ENCODE data around the gene MYMK.

The MYMK gene

DNA sequence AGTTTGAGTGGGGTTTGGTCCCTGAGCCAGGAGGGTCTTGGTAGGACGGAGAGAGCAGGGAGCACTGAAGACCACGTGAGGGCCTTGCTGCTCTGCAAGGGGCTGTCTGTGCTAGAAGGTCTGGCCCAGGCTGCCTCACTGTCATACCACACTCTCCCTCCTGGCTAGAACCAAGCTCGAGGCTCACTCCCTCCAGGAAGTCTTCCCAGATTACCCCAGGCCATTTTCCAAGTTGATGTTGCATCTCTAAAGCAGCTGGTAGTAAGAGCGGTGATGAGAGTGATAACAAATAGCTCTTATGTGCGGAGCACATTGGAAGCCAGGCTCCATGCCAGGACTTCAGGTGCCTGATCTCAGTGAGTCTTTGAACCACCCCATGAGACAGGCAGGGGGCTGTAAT lies 6.6 kb downstream of the MYMK start:
- no peak for DNase-seq

- no peak for DNase-seq
Measured at GRCh38 chr9:133517711-133518110, 7.0 kb downstream of the MYMK start.

GRCh38 chr9:133516961-133517350 lies 7.8 kb downstream of the MYMK start:
- no peak for DNase-seq

GRCh38 chr9:133516256-133516960 lies 8.4 kb downstream of the MYMK start:
- DNase-seq = no peak

DNA sequence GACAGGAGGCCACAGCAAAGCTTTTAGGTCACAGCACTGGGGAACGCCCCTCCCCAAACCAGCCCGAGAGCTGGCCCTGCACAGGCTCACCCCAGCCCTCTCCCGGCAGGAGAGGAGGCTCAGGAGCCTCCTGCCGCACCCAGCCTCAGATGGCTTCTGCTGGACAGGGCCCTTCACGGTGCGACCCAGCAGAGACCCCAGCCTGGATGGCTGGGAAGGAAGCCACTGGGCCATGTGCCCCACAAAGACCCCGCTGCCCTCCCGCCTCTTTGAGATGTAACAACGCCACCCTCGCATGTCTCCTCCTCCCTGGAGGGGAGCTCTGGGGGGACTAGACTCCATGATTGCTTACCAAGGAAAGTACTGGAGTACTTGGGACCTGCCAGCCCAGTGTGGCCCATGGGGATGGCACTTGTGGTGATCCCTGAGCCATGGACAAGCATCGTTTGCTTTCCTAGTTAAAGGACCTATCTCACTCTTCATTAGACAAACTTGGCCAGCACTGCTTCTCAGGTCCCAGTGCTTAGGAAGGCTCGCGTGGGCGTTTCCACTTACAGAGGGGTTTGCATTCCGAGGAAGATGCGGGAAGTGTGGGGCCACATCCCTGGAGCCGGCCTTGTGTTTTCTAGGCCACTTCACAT lies 9.0 kb downstream of the MYMK start:
- no peak for DNase-seq

- DNase-seq = no peak
Measured at GRCh38 chr9:133515240-133515610, 9.5 kb downstream of the MYMK start.

GRCh38 chr9:133514460-133515239 lies 10.1 kb downstream of the MYMK start:
- no peak for DNase-seq

- DNase-seq = no peak
Measured at GRCh38 chr9:133513214-133514100, 11.3 kb downstream of the MYMK start.

- no peak for DNase-seq
Measured at GRCh38 chr9:133512253-133513213, 12.2 kb downstream of the MYMK start.

GRCh38 chr9:133511607-133512006 lies 13.2 kb downstream of the MYMK start:
- no peak for DNase-seq

- DNase-seq = no peak
Measured at GRCh38 chr9:133510926-133511505, 13.7 kb downstream of the MYMK start.

DNA sequence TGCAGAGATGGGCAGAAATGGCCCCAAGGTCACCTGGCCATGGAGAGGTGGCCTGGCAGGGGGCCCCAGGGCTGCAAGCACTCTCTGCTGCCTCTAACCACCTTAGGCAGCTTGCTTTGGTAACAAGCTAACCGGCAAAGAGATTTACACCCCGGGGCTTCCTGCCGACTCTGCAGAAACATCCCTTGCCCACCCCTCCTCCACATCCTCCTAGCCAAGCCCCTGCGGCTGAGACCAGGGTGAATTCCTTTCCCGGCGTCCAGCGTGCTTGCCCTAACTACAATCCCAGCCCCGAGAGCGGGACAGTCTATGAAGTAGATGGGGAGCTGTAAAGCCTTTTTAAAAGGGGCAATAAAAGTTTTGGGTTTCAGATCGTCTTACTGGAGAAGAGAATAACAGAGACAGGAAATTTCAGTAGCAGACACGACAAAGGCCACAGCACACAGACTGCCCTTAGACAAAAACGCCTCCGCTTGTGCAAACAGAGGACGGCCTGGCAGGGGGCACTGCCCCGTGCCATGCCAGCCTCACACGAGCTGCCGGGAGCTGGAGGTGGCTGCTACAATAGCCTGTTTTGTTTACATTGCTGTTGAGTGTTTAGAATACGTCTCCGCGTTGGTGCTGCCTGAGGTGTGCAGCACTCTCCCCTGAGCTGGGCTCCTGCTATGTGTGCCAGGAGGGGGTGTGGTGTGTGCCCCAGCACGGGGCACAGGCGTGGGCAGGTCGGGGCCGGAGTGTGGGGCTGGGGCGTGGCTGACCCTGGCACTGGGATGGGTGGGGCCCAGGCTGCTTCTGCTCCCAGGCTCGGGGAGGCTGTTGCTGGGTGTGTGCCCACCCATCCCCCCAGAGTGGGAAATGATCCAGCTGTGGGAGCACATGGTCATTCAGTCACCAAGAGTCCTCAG lies 15.3 kb downstream of the MYMK start:
- DNase-seq = peak; percentile 26

GRCh38 chr9:133508046-133508445 lies 16.7 kb downstream of the MYMK start:
- no peak for DNase-seq

DNA sequence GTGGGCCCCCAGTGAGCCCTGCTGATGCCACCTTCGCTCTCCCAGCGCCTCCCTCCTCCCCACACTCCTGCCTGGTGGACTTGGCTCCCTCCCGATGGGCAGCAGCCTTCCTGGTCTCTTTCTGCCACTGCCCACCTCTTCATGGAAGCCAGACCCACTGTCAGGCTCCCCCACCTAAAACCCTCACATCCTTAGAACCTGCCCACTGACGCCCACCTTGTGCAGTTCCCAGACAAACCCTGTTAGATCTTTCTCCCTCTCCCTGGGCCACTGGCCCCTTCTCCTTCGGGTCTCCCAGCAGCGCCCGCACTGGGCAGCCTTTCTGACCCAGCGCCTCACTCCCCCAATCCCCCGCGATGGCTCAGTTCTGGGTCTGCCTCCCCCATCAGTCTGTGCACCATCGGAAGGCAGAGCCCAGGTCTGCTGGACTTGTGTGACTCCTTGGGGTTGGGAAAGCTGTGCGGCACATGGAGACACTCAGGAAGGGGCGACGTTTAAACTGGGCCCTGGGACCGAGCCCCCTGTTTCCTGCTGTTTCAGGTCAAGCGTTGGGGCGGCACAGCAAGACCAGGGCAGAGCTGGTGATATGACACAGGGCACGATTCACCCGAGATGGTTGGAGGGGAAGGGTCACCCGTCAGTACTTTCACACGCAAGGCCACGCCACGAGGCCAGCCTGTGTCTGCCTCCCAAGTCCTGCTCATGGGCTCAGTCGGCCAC lies 17.4 kb downstream of the MYMK start:
- DNase-seq = no peak

DNA sequence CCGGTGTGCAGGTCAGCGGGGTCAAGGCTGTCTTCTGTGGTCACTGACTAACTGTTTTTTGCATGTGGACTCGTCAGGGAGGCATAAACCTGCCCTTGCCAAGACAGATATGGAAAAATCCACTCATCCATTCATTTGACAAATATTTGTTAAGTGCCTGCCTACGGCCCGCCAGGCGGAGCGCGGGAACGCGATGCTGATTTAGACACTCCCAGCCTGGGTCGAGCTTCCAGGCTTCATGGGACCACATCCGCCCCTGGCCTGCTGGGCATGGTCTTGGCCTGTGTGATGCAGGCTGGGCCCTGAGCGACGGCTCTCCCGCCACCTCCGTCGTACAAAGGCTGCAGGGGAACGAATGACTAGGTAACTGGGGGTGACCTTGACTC lies 18.1 kb downstream of the MYMK start:
- DNase-seq = peak; percentile 23

GRCh38 chr9:133505901-133506652 lies 18.7 kb downstream of the MYMK start:
- no peak for DNase-seq

DNA sequence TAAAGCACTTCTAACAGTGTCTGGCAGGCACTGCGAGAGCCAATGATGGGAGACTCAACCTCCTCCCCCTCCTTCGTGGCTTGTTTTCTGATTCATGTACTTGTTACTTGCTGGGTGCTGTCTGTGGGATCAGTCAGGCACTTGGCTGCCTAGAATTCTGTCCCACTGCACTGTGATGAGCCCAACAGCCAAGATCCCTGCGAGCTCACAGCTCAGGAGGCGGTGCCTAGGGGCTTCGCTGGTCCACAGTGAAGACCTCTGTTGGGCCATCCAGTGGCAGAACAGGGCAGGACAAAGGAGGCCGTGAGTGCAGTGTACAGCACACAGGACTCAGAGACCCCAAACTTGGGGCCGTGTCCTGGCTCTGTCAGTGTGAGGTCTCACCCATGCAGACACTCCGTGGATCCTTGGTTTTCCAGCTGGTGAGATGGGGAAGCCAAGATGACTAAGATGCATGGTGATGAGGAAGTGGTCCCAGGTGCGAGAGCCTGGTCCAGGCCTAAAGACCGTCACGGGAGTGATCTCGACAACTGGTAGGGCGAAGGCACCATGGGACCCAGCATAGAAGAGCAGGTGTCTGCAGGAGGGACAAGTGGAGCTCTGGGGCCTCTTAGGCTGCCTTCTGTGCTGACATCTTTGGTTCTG lies 19.5 kb downstream of the MYMK start:
- DNase-seq = no peak

DNA sequence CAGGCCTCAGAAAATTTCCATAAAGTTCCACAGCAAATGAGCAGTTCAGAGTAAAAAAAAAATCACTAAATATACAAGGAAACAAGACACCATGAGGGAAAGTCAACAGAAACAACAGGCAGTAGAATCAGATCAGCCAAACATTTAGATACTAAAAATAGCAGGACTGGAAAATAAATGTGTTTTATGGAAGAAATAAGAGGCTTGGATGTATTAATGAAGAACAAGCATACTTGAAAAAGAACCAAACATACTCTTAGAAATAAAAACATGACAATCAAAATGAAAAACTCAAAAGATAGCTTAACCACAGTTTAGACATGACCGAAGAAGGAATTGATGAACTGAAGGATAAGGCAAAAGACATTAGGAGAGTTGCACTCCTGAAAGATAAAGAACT lies 22.6 kb downstream of the MYMK start:
- DNase-seq = no peak

All from fibroblast of skin of back (primary cell).